H7 (cell line): Measurements from ENCODE around the gene MAST4. TPM values are rescaled to one million over a fixed set of nuclear protein-coding genes. Genes with fewer than 3 reads are reported as not detected.

ENCODE experiments used
- DNase-seq: peaks from one replicate; pipeline ENCODE4 v3.0.0; 2012
- H3K27me3 ChIP-seq: 2 replicates; pipeline ENCODE4 v1.6.0; 2011; ENCODE audit warnings: mild to moderate bottlenecking, low read length; ENCODE audit not compliant: control insufficient read depth, insufficient read depth
- H3K36me3 ChIP-seq: replicated peaks from 2 replicates; pipeline ENCODE4 v1.5.1; 2011; ENCODE audit warnings: low read length; ENCODE audit not compliant: control insufficient read depth, insufficient read depth
- H3K4me3 ChIP-seq: 2 replicates; pipeline ENCODE4 v1.5.1; 2011; ENCODE audit warnings: low read depth, mild to moderate bottlenecking, control low read depth, low read length, moderate library complexity; ENCODE audit not compliant: insufficient read depth
- total RNA-seq: library from RNA; depleted of rRNA; stranded (reverse); fragments of >200 nt; shearing (Covaris generic); gene quantifications from 2 replicates; pipeline ENCODE4 v1.2.3, GENCODE V29; 2014

The MAST4 gene
- total RNA-seq, 1 experiment from 2014 or later, result 1.6 TPM

DNA sequence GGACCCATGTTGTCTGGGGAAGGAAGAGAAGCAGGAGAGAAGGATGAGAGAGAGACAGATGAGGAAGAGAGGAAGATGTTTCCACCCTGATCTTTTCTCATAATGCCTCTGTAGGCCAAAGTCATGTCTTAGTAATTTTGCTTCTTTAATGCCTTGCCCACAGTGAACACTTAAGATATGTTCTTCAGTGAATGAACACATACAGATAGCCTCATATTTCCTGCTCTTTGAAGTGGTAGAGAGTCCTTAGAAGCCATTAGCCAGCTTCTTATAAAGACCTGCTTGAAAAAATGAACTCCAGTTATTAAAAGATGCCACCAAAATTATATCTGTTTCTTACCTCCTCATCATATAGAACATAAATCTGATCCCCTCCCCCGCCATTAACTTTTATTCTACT lies 356.0 kb downstream of the MAST4 start:
- no peaks in the 10 kb centered on the region for H3K36me3 ChIP-seq
- no peak overlapping the region for H3K4me3 ChIP-seq
- no peaks in the 10 kb centered on the region for H3K27me3 ChIP-seq
- no peak for DNase-seq

DNA sequence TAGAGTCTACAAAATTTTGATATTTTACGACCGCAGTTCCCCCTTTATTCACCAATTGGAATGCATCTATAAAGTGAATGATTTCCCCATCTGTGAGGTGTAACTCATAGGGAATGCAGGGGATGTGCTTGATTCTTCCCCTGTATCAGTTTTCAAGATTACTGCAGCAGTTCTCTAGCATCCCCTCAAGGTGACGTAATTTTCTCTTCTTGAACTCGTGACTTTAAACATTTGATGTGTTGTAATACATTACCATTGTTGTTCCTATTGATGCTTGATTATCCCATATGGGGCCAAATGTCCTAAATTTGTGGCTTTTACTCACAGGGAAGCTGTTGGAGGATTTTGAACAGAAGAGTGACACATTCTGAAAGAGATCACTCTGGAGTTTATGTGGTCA lies 360.2 kb downstream of the MAST4 start:
- Histone ChIP-seq H3K36me3 (no peaks in the 10 kb centered on the region), H3K4me3 (no peak overlapping the region), H3K27me3 (no peaks in the 10 kb centered on the region)
- DNase-seq, result no peak

DNA sequence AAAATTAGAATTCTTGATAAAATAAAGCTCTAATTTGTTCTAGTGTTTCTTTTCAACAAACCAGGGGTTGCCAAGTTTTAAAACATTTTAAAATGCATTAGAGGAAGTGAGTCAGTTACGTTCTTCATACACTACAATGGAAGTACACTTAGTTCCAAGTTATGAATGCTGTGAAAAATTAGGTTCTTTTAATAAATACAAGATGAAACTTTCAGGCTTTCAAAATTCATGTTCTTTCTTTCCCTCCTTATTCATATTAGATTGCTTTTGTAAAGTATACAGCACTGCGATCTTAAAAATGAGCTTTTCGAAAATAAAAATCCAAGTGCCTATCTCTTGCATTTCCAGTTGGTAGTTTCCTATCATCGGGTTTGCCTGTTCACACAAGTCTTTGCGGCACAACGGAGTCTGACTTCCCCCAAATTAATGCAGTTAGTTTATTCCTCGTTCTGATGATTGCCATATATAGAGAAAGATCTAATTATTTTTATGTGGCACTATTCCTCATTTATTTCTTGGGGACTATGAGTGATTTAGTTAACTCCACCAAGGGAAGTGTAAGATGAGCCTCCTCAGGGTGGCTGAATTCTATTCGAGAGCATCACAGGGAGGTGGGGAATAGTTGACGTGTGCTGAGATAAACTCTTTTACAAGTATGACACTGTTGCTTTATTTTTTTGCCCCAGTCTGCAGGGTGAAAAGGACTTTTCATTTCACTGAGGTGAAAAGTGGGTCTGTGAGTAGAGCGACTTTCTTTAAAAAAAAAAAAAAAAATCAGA lies 362.2 kb downstream of the MAST4 start:
- no peak for DNase-seq
- Histone ChIP-seq H3K4me3 (0 out of 2 replicates have a peak overlapping the region, but pooled peaks have one; percentile 6), H3K36me3 (no peaks in the 10 kb centered on the region), H3K27me3 (no peaks in the 10 kb centered on the region)

DNA sequence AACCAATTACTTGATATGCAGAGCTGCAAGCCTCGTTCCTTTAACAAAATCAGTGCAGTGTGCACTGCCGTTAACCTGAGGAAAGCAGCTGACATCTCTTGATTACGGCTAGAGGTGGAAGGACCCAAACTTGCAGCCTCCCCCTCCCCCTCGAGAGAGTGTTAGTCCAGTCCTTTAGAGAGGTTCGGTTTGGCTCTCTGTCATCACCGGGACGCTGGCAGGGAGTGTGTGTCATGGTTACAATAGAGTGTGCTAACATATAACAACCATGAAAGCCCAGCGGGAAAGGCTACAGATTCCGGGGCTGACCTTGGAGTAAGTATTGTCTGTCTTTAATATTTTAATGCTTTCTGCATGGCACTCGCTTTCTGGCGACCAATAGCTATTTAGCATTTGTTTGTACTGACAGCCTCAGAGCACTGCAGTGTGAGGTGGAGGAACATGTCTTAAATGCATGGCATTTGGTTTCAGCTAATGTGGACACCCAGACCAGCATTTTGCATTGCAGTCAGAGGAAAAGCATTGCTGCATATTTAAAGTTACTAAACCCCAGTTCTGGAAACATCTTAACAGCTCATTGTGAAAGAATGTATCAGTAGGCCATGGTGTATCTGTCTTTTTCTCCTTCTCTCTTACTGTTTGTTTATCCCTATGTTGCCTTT lies 362.9 kb downstream of the MAST4 start:
- no peaks in the 10 kb centered on the region for H3K36me3 ChIP-seq
- H3K27me3 ChIP-seq, result no peaks in the 10 kb centered on the region
- H3K4me3 ChIP-seq, result peak overlapping the region; percentile 6; the same call in 1 of the 2 replicates
- DNase-seq, result peak; percentile 18

DNA sequence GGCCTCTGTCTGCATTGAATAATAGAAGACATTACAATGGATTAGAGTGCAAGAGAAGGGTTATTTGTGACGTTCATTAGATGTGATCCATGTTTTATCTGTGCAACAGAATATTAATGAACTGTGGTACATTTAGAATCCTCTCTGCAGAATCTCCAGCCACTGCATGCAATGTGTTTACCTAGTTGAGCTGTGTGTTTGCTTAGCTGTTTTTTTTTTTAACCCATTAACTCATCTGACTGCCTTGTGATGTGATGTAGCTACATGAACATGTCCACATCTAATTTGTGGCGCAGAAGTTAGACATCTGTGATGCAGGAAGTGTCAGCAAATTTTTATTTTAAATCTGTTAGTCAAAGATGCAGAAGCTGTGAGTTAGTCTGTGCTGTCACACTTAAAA lies 363.5 kb downstream of the MAST4 start:
- no peak overlapping the region for H3K4me3 ChIP-seq
- no peak for DNase-seq
- H3K27me3 ChIP-seq, result no peaks in the 10 kb centered on the region
- no peaks in the 10 kb centered on the region for H3K36me3 ChIP-seq

DNA sequence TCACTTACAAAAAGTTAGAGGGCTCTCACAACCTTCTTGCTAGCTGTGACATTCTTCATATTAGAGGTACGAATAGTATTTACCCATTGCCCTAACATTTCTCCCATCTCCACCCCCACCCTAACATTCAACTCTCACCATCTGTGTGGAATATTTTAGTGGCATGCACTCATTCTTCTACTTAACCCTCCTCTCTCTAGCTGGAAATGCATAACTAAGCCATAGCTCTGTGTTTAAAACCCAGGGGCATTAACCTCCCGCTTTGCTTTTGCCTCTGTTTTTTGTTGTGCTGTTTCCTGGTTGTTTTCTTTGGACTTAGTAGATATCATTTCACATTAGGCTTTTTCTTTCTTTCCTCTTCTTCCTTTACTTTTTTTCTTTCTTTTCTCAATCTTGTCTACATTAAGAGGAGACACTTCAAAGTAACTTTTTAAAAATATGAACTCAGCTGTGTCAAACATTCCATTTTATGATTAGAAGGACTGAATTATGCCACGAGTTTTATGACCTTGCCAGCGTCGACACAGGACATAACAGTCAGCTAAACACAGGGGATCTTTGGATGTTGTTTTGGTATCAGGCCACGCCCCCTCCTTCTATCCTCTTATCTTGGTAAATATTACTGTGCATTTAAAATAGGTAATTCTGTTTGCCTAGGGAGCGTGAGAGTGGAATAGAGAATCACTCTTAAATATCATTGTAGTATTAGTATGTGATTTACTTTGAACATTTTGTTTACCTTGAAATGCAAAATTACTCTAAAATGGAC lies 364.4 kb downstream of the MAST4 start:
- no peaks in the 10 kb centered on the region for H3K36me3 ChIP-seq
- no peak overlapping the region for H3K4me3 ChIP-seq
- peak; percentile 13 for DNase-seq
- H3K27me3 ChIP-seq, result no peaks in the 10 kb centered on the region

DNA sequence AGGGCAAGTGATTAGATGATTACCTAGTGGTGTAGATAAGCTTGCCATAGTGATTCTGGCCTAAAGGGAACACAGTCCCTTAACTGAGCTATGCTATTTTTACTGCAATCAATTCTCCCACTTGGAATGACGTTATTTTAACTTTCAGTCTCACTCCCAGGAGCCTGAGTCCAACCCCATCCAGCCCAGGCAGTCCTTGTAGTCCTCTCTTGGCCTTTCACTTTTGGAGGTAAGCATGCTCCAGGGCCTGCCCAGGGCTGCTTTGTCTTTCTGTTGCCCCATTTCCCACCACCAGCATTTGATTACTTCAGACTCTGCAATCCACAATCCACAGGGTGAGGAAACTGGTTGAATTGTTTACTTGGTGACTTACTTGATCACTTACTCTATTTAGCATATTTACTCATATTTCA lies 367.4 kb downstream of the MAST4 start:
- Histone ChIP-seq H3K36me3 (no peaks in the 10 kb centered on the region), H3K4me3 (no peak overlapping the region), H3K27me3 (no peaks in the 10 kb centered on the region)
- peak; percentile 28 for DNase-seq

DNA sequence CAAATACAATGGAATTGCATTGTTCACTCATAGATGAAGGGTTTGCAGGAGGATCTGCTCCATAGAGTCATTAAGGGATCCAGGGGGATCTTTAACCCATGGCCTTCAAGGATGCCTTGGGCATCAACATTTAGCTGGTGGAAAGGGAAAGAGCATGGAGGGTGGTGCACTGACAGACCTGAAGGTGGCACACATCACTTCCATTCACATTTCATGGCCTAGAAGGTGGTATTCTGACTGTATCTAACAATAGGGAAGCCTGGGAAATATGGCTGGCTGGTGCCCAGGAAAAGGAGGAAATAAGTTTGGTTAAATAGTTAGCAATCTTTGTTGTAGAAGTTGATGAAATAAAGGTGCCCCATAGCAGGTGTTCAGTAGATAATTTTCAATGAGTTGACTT lies 370.2 kb downstream of the MAST4 start:
- DNase-seq, result no peak
- H3K27me3 ChIP-seq, result no peaks in the 10 kb centered on the region
- H3K4me3 ChIP-seq, result no peak overlapping the region
- no peaks in the 10 kb centered on the region for H3K36me3 ChIP-seq

DNA sequence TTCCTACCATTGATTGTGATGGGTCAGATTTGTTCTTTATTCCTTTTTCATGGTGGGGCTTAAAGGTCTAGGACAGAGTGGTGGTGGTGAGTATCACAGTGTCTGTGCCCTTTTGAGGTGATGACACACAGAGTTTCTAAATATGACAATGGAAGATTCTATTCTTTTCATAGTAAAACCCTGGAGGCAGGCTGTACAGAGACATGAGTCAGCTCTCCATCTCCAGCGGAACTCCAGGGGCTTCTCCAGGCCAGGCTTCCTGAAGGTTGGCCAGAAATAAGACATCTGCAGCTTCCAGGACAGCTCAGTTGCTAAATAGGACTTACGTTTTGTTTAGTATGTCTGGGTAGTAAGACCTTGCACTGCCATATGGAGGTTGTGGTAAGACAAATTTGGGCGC lies 370.9 kb downstream of the MAST4 start:
- no peak for DNase-seq
- H3K4me3 ChIP-seq, result no peak overlapping the region
- no peaks in the 10 kb centered on the region for H3K36me3 ChIP-seq
- no peaks in the 10 kb centered on the region for H3K27me3 ChIP-seq

DNA sequence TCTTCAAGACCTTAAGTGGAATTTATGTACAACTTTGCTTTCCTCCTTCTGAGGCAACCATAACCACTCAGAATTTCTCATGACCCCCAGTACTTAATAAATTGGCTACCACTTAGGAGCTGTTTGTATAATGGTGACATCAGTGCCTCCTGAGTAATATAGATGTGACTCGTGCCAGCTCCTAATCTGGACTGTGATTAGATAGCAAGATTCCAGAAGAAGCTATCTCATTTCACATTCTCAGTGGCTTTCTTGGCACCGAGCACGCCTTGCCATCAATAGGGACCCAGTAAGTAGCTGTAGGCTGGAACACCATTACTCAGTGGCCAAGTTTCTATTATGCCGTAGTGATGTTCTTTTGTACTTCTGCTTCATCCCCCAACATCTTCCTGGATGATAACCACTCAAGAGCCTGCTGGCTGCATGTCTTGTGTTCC lies 371.7 kb downstream of the MAST4 start:
- Histone ChIP-seq H3K36me3 (no peaks in the 10 kb centered on the region), H3K4me3 (no peak overlapping the region), H3K27me3 (no peaks in the 10 kb centered on the region)
- DNase-seq, result no peak

DNA sequence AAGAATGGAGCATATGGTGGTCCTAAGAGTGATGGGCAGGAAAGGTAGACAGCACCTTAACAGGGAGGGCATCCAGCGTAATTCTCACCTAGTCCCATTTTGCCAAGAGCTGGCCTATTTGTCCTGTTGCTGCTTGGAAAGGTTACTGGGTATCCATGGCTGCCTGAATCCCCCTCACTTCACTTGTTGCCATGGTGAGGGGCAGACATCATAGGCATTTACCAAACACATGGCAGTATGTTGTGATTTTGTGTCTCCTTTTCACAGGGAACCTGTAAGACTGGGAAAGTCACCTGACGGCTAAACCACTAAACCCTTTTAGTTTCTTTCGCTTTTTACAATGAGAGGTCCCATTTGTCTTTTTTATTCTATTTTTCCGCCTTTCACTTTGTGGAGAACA lies 373.3 kb downstream of the MAST4 start:
- no peak for DNase-seq
- Histone ChIP-seq H3K27me3 (no peaks in the 10 kb centered on the region), H3K4me3 (no peak overlapping the region), H3K36me3 (no peaks in the 10 kb centered on the region)

DNA sequence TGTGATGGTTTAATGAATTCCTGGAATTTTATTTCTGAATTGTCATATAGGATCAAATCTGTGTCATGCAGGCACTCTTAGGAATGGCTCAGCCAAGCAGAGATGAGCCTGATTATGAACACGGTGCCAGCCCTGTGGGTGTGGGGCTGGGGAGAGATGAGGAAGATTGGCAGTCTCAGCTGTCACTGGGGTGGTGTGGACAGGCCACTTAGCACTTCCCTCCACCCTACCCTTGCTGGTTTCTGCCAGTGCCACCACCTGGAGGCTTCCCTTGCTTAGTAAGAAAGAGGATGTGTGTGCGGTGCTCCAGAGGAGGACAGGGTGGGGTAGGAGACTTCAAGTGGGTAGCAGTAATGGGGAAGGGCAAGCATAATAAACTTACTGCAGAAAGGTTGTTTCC lies 373.8 kb downstream of the MAST4 start:
- DNase-seq, result no peak
- H3K27me3 ChIP-seq, result no peaks in the 10 kb centered on the region
- no peaks in the 10 kb centered on the region for H3K36me3 ChIP-seq
- no peak overlapping the region for H3K4me3 ChIP-seq

DNA sequence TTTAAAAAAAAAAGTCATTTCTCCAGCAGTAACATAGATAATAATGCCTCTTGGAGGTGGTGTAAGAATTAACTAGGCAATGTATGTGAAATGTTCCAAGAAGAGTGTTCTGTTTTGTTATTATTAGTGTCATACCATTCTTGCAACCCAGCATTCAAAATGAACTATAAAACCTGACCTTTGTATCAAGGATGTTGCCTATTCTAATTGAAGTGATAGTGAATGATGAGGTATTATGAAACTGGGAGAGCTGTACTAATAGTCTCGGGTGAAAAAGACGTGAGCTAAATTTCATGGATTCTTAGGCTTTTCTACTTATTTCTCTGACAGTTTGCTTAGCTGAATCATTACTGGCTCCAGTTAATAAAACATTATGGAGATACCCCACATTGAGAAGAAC lies 375.8 kb downstream of the MAST4 start:
- Histone ChIP-seq H3K27me3 (no peaks in the 10 kb centered on the region), H3K36me3 (no peaks in the 10 kb centered on the region), H3K4me3 (no peak overlapping the region)
- DNase-seq, result no peak

DNA sequence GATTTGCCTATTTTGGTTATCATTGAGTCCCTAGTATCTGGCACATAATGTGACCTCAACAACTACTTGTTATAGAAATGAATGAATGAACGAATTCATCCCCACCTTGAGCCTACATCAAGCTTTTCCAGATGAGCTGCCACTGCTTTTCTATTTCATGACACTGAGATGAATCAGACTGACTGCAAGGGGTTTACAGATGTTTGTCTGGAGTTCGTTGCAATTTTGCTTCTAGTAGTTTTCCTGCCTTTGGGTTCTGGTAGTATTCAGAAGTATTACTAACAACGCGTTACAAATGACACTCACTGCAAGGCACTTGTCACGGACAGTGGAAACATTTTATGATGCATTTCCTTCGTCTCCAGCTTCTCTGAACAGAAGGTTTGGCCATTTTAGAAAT lies 378.1 kb downstream of the MAST4 start:
- no peak for DNase-seq
- no peak overlapping the region for H3K4me3 ChIP-seq
- H3K36me3 ChIP-seq, result no peaks in the 10 kb centered on the region
- no peaks in the 10 kb centered on the region for H3K27me3 ChIP-seq

DNA sequence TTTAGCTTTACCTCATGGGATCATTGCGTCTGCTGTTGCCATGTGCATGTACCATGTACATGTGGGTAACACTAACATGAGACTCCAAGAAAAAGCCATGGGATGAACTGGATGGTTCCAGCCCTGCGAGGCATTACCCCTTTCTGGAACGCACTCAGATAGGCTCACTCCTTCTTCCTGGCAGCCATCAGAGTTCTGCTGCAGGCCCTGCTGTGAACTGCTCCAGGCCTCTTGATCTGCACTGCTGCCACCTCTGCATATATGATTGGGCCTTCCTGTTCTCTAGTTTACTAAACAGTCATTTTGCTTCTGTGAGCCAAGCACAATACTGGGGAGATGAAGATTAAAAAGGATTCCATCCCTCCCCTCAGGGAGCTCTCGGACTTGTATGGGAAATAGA lies 379.9 kb downstream of the MAST4 start:
- no peak overlapping the region for H3K4me3 ChIP-seq
- no peaks in the 10 kb centered on the region for H3K36me3 ChIP-seq
- H3K27me3 ChIP-seq, result no peaks in the 10 kb centered on the region
- no peak for DNase-seq
